ENCODE data around the gene PARD3.
"Not testable (repeated sequence)": the region's sequence is repeated elsewhere in the genome, so short reads cannot be mapped to it uniquely, and the experiment has no call there.

PARD3 gene

DNA sequence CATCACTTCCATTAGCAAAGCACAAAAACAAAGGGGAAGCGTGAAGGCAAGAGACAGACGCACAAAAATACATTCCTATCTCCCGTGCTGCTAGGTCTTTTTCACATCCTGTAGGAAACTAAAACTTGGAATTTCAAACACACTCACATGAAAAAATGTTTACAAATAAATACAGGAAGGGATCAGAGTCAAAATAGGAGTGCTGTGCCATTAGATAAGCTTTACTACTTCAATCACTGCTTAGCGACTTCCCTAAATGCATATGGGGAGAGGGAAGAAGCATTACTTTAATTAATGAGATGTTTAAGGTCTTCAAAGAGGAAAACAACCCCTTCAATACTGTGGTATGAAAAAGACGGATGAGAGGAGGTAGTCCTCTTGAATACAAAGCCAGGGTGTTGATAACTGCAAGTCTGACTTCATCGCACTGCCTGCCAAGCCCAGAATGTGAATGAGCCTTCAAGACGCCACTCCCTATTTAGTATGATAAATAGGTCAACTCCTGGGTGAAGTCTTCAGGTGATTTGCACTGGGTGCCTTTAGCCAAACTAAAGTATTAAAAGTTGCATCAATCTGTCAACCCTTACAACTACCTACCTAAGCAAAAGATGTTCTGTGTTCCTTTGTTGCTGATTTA, 13.9 kb downstream of the PARD3 start:
- H3K4me3 ChIP-seq (ENCODE audit: low read depth, low read length), result no peak overlapping the region
- TF ChIP-seq, protein P1, sequence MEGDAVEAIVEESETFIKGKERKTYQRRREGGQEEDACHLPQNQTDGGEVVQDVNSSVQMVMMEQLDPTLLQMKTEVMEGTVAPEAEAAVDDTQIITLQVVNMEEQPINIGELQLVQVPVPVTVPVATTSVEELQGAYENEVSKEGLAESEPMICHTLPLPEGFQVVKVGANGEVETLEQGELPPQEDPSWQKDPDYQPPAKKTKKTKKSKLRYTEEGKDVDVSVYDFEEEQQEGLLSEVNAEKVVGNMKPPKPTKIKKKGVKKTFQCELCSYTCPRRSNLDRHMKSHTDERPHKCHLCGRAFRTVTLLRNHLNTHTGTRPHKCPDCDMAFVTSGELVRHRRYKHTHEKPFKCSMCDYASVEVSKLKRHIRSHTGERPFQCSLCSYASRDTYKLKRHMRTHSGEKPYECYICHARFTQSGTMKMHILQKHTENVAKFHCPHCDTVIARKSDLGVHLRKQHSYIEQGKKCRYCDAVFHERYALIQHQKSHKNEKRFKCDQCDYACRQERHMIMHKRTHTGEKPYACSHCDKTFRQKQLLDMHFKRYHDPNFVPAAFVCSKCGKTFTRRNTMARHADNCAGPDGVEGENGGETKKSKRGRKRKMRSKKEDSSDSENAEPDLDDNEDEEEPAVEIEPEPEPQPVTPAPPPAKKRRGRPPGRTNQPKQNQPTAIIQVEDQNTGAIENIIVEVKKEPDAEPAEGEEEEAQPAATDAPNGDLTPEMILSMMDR (IDR thresholded peaks at IDR 0.05; ENCODE audit: low read depth, low read length, missing control alignments), result no peak
- no peak for DNase-seq (ENCODE audit: low read depth)

DNA sequence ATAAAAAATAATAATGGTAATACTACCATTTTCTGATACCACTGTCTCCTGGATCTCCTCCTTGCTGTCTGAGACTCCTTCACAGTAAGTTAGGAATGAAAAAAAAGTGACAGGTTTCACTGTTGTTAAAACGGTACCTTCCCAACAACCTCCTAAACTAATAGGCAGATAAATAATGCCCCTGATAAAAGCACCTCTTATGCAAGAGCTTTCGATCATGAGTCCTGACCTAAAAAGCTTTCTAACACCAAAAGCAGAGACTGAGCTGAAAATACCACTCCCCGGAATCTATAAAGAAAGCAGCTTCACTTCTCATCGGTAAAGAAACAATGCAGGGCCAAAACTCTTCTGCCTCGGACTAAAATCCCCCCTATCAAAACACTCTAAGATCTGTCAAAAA, 14.5 kb downstream of the PARD3 start:
- no peak for DNase-seq (ENCODE audit: low read depth)
- TF ChIP-seq, protein P1 (IDR thresholded peaks at IDR 0.05; ENCODE audit: low read depth, low read length, missing control alignments), result no peak
- H3K4me3 ChIP-seq (ENCODE audit: low read depth, low read length), result no peak overlapping the region

DNA sequence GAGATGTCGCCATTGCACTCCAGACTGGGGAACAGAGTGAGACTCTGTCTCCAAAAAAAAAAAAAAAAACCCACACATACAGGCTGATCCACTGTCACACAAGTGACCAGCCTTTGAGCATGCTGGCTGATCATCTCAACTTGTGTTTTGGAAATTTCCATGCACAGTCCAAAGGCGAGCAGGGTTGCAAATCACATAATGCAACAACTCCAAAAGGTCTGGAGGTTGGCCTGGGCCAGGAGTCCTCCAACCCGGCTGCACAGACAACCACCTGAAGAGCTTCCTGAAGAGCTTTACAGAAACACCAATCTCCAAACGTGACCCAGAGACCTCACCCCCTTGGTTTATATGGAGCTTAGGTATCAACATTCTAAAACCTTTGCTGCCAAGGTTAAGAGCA, 16.4 kb downstream of the PARD3 start:
- no peak for DNase-seq (ENCODE audit: low read depth)
- TF ChIP-seq, protein P1 (IDR thresholded peaks at IDR 0.05; ENCODE audit: low read depth, low read length, missing control alignments), result no peak
- H3K4me3 ChIP-seq (ENCODE audit: low read depth, low read length), result no peak overlapping the region

DNA sequence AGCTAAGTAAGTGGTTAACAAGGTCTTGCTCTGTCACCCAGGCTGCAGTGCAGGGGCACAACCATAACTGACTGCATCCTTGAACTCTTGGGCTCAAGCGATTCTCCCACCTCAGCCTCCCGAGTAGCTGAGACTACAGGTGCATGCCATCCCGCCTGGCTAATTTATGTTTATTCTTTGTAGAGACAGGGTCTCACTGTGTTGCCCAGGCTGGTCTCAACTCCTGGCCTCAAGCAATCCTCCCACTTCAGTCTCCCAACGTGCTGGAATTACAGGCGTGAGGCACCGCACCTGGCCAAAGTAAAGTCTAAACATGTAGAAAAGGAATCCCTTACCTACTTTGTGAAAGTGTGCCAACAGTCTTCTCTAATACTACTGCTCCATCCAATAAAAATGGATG, 17.9 kb downstream of the PARD3 start:
- TF ChIP-seq, protein P1 (IDR thresholded peaks at IDR 0.05; ENCODE audit: low read depth, low read length, missing control alignments), result no peak
- no peak overlapping the region for H3K4me3 ChIP-seq (ENCODE audit: low read depth, low read length)
- DNase-seq (ENCODE audit: low read depth), result no peak

DNA sequence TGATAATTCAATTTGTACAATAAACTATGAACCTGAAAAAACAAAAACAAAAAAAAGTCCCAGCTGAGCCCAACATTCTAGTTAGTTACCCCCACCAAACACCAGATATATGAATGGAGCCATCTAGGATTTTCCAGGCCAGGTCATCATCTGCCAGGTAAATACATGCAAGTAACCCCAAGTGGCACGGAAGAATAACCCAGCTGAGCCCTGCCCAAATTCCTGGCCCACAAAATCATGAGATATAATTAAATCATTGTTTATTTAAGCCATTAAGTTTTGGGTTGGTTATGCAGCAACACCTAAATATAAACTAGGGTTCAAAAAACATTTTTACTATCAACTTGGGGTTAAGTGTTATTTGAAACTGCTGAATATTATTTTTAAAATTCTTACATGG, 19.0 kb downstream of the PARD3 start:
- no peak overlapping the region for H3K4me3 ChIP-seq (ENCODE audit: low read depth, low read length)
- TF ChIP-seq, protein P1 (IDR thresholded peaks at IDR 0.05; ENCODE audit: low read depth, low read length, missing control alignments), result no peak
- DNase-seq (ENCODE audit: low read depth), result no peak

DNA sequence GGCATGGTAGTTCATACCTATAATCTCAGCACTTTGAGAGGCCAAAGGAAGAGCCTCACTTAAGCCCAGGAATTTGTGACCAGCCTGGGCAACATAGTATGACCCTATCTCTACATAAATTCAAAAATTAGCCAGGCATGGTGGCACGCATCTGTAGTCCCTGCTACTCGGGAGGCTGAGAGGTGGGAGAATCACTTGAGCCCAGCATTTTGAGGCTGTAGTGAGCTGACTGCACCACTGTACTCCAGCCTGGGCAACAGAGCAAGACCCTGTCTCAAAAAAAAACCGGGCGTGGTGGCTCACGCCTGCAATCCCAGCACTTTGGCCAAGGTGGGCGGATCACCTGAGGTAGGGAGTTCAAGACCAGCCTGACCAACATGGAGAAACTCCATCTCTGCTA, 19.8 kb downstream of the PARD3 start:
- no peak overlapping the region for H3K4me3 ChIP-seq (ENCODE audit: low read depth, low read length)
- no peak for DNase-seq (ENCODE audit: low read depth)
- TF ChIP-seq, protein P1 (IDR thresholded peaks at IDR 0.05; ENCODE audit: low read depth, low read length, missing control alignments), result no peak

DNA sequence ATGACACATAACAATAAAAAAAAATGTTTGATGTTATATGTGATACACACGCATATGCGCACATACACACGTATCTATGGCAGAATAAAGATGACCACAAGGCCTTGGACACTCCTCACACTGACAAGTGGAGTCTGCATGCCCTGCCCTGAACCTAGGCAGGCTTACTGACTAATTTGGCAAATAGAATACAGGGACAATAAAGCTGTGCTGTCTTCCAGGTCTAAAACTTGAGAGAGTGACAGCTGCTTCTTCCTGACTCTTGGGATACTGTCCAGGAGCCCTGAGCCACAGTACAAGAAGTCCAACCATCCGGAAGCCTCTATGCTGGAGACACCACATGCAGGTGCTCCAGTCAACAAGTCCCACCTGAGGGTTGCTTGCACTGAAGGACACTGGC, 20.3 kb downstream of the PARD3 start:
- no peak for DNase-seq (ENCODE audit: low read depth)
- no peak overlapping the region for H3K4me3 ChIP-seq (ENCODE audit: low read depth, low read length)
- TF ChIP-seq, protein P1 (IDR thresholded peaks at IDR 0.05; ENCODE audit: low read depth, low read length, missing control alignments), result no peak

DNA sequence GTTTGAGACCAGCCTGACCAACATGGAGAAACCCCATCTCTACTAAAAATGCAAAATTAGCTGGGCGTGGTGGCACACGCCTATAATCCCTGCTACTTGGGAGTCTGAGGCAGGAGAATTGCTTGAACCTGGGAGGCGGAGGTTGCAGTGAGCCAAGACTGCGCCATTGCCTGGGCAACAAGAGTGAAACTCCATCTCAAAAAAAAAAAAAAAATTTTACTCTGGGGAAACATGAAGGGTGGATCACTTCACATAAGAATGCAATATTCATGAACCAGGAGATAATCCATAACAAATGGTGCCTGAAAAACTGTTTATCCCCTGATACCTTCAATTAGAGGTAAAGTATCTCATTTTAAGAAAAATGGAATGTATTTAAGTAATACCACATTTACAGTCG, 21.5 kb downstream of the PARD3 start:
- H3K4me3 ChIP-seq (ENCODE audit: low read depth, low read length); DNase-seq (ENCODE audit: low read depth): not testable (repeated sequence)

Measured in GM12864 (cell line).